PC-3 (cell line): Measurements from ENCODE around the gene CCM2L.

ENCODE experiments used
- CTCF ChIP-seq: fragments of 300-600 bp; sonication (generic); conservative IDR thresholded peaks from 2 replicates; pipeline ENCODE4 v1.5.1; 2017; ENCODE audit warnings: antibody characterized with exemption, low read depth, mild to moderate bottlenecking, low read length
- EZH2 ChIP-seq: fragments of 300-600 bp; sonication (generic); IDR thresholded peaks from one replicate; pipeline ENCODE4 v1.6.1; 2017; ENCODE audit warnings: antibody characterized with exemption, mild to moderate bottlenecking, low read length; ENCODE audit not compliant: unreplicated experiment
- EZH2phosphoT487 ChIP-seq: fragments of 300-600 bp; sonication (generic); IDR thresholded peaks from 2 replicates; pipeline ENCODE4 v1.6.1; 2018; ENCODE audit warnings: mild to moderate bottlenecking, antibody characterized with exemption, low read length, borderline replicate concordance

DNA sequence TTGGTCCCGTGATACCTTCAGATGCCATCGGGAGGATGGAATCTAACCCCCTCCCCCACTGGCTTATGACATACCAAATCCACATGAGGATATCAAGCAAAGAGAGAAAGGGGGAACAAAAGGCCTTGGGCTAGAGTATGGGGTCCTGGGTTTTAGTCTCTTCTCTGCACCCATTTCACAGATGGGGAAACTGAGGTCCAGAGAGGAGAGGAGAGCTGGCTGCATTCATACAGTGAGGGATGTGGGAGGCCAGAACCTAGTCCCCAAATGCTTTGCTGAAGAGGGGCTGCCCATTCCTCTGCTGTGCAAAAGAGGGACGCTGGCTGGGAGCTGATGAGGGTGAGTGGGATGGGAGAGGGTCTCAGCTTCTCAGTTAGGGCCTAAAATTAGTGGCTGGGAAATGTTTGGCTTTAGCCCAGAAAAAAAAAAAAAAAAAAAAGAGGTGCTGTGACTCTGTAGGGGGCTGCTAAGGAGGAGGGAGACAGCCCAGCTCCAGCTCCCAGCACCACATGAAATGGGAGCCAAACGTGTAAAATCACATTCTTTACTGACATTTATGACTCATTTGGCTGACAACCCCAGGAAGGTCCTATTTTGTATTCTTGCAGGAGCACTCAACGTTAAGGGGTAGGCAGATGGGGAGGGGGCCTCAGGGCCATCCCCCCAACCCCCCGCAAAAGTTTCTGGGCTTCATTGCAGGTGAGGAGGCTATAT, 30.4 kb upstream of the CCM2L start:
- TF ChIP-seq CTCF (no peak), EZH2 (no peak), EZH2phosphoT487 (no peak)
